ENCODE data around the gene RBM23. TPM values are rescaled to one million over a fixed set of nuclear protein-coding genes. Genes with fewer than 3 reads are reported as not detected.

RBM23 gene
- total and polyA plus RNA-seq, 8 donors, result 64.9 to 133 (median 109) TPM

GRCh38 chr14:22882064-22882463 is 36.9 kb downstream of the RBM23 start:
- TF ChIP-seq CTCF (IDR thresholded peaks at IDR 0.05), result no peak
- peaks cover 0 to 11% of the 10 kb centered on the region in 2 donors for H3K4me1 ChIP-seq
- ATAC-seq (no peak), DNase-seq (no peak)
- no peaks in the 10 kb centered on the region for H3K9me3 ChIP-seq
- intact Hi-C loops (cut with DNase I), result no loop called here
- no peak overlapping the region for H3K4me3 ChIP-seq
- H3K27me3 ChIP-seq, result peaks cover 0 to 21% of the 10 kb centered on the region in 2 donors
- peaks cover 0 to 28% of the 10 kb centered on the region in 2 donors for H3K36me3 ChIP-seq
- no peak overlapping the region for H3K27ac ChIP-seq

DNA sequence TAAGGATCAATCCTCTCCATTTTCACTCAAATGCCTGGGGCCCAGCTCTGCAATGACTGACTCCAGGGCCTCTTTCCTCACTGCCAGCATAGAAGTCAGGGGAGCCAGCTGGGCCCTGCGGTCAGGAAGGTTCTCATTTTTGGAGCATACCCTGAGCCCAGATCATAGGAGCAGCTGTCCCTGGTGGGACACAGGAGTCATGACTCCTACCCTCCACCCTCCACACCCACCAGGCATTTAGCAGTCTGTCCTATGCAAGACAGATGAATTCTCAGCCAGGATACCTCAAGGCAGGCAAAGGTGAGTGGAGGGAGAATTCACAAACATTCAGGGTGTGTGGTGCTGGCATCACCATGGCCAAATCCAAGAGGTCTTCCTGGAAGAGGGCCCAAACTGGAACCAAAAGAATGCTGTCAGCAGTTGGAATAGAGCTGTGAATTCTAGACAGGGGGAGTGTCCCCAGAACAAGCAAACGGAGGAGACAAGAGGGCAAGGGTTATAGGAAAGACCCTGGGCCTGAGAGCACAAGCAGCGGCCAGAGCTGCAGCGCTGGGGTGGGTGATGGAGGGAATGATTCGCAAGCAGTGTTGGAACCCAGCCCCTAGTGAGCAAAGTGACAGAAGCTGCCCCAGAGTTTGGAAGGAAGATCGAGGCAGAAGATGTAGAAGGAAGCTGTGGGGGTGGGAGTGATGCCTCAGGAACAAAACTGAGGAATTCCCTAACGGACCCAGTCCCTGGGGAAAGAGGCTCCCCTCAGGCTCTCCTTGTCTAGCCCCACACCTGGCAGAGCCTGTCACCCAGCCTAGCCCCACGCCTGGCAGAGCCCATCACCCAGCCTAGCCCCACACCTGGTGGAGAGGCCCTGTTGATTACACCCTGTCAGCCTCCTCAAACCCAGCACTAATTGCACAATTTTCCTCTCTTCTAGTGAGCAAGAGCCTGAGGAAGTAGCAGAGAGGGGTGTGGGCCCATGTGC is 40.4 kb downstream of the RBM23 start:
- Histone ChIP-seq H3K4me3 (no peak overlapping the region), H3K9me3 (no peaks in the 10 kb centered on the region), H3K27ac (no peak overlapping the region), H3K36me3 (peaks cover 0 to 63% of the 10 kb centered on the region in 2 donors), H3K27me3 (peaks cover 0 to 7% of the 10 kb centered on the region in 2 donors), H3K4me1 (peaks cover 0 to 7% of the 10 kb centered on the region in 2 donors)
- no peak for DNase-seq
- no peak for TF ChIP-seq CTCF (IDR thresholded peaks at IDR 0.05)
- intact Hi-C loops (cut with DNase I), result no loop called here
- ATAC-seq, result no peak

GRCh38 chr14:22877000-22877501 is 41.9 kb downstream of the RBM23 start:
- intact Hi-C loops (cut with DNase I), result no loop called here
- H3K27ac ChIP-seq, result no peak overlapping the region
- H3K4me3 ChIP-seq, result no peak overlapping the region
- peaks cover 0 to 67% of the 10 kb centered on the region in 2 donors for H3K36me3 ChIP-seq
- H3K9me3 ChIP-seq, result no peaks in the 10 kb centered on the region
- TF ChIP-seq CTCF (IDR thresholded peaks at IDR 0.05), result no peak
- no peaks in the 10 kb centered on the region for H3K27me3 ChIP-seq
- DNase-seq, result peak in 1 of 4 donors; percentile 68
- ATAC-seq, result no peak
- H3K4me1 ChIP-seq, result peaks cover 8 to 17% of the 10 kb centered on the region in 2 donors

GRCh38 chr14:22875748-22876319 is 43.1 kb downstream of the RBM23 start:
- no peak overlapping the region for H3K27ac ChIP-seq
- H3K4me1 ChIP-seq, result peaks cover 8 to 22% of the 10 kb centered on the region in 2 donors
- H3K9me3 ChIP-seq, result no peaks in the 10 kb centered on the region
- no peak overlapping the region for H3K4me3 ChIP-seq
- intact Hi-C loops (cut with DNase I), result no loop called here
- H3K36me3 ChIP-seq, result peaks cover 0 to 67% of the 10 kb centered on the region in 2 donors
- ATAC-seq (no peak), DNase-seq (no peak)
- H3K27me3 ChIP-seq, result no peaks in the 10 kb centered on the region
- TF ChIP-seq CTCF (IDR thresholded peaks at IDR 0.05), result no peak

Measured in left lung (tissue), 10 donors.